SW 1271 (cell line): ENCODE results near the gene RGS4.

Source experiments
- DNase-seq, 2 experiments: peaks; one replicate each; lab custom pipeline; 2025; lab: John Stamatoyannopoulos, UW

RGS4 gene

GRCh38 chr1:163069142-163069541 lies at the start of gene RGS4:
RGS4 (plus strand) TSS chr1:163069361; CDS start chr1:163069485, 124 bp downstream.
- DNase-seq: no peak

- no peak for DNase-seq
These were observed 47.0 kb upstream of the RGS4 start for GRCh38 chr1:163022129-163022528.

GRCh38 chr1:163027610-163028009 lies 41.6 kb upstream of the RGS4 start:
- DNase-seq: no peak

- DNase-seq: no peak
These were observed 39.3 kb upstream of the RGS4 start for GRCh38 chr1:163029901-163030300.

DNA sequence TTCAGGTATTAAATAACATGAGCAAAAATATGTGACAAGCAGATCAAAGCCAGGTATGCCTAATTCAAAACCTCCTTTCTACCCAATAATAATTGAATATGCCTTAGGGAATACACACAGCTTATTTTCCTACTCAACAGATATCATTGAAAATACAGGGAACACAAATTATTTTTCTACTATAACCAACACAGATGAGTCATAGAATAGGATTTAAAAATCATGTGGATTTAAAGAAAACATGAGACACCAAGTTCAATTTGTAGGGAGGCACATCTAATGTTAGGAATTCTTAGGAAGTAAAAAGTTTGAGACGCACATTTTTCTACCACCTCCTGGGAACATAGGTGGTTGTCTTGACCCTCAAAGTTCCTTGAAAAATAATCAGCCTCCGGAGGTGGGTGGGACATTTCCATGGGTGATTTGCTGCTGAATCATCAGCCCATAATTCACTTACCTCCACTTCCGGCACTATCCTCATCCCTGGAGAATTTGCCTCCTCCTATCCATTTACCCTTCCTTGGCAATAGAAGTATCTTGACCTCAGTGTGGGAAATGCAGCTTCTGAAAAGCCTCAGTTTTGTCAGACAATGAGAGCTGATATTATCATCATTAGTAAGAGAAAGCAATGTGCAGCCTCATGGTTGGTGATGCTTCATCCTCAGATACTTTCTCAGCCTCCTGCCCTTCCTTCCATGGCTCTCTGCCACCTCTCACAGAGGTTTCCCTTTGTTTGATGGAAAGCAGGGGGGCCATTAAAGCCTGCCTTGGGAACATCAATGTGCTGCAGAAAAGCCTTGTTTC lies 33.5 kb upstream of the RGS4 start:
- peak; percentile 3 to 73 for DNase-seq

- DNase-seq: no peak
These were observed 32.5 kb upstream of the RGS4 start for GRCh38 chr1:163036671-163037070.

GRCh38 chr1:163038928-163039706 lies 30.0 kb upstream of the RGS4 start:
- no peak for DNase-seq

DNA sequence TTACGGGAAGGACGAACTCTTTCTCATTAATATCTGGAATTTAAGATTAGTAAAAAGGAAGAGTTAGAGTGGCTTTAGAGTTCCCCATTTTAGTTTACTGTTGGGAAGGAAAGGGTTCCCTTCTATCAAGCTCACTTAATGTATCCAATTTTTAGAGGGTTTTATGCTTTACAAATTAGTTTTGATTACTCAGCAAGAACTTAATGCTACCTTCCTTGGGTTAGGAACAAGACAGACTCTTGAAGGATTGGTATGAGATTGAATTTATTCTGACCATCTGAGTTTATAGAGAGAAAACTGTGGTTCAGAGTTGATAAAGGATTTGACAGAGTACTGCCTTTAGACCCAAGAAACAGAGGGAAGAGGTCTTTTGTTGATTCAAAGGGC lies 29.5 kb upstream of the RGS4 start:
- DNase-seq: no peak

- DNase-seq: peak; percentile 2 to 3
These were observed 23.1 kb upstream of the RGS4 start for GRCh38 chr1:163046071-163046470.

DNA sequence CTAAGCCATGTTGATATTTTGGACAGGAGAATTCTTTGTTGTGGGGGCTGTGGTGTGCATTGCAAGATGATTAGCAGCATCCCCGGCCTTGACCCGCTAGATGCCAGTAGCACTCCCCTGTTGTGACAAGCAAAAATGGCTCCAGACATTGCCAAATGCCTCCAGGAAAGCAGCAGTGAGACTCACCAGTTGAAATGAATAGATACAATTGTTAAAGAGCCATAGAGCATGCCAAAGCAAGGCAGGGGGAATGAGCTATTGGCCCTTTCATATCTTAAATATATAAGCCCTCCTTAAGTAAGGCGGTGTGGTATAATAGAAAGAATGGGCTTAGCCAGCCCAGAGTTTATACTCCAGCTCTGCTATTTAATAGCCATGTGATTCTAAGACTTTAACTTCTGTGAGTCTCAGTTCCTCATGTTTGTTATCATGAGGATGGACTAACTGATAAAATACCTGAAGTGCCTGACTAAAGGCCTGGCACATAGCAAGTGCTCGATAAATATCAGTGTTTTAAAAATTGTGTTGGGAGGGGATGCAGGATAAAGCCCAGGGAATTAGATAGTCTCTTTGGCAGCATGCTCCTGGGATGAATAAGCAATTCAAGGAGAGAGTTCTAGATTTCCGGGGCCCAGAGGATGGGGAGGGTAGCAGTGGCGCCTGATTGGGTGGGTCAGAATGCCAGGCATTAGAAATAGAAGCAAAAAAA lies 21.1 kb upstream of the RGS4 start:
- no peak for DNase-seq

DNA sequence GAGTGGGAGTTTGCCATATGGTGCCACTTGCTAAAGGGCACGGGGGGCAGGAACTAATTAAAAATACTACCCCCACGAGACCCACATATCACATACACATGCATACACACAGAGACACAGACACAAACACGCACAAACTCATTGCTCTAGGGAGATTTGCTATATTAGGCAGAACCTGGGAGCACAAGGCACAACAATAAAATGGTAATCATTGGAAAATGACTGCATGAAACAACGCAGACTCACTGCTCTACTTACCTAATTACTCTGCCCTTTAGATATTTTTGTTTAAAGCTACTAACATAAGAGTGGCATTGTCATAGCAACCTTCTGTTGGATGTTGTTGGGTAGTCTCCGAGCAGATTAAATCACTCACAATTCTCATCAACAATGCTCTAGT lies 20.3 kb upstream of the RGS4 start:
- no peak for DNase-seq

GRCh38 chr1:163049296-163049695 lies 19.9 kb upstream of the RGS4 start:
- no peak for DNase-seq

DNA sequence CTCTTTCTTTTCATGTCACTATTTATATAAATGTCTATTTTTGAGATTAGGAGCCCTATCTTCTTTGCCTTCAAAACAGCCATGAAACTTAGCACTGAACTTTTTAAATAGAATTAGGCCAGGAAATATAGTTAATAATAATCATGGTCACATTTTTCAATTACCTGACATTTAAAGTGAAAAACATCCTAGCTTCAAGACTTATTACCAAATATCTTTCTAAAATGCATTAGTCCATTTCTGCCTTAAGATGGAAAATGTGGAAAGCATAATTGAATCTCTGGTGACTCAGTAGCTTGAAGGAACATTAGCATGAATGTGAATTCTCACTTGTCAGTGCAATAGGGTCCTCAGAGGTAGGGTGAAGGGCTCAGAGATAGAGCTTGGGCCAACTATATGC lies 18.7 kb upstream of the RGS4 start:
- DNase-seq: no peak

DNA sequence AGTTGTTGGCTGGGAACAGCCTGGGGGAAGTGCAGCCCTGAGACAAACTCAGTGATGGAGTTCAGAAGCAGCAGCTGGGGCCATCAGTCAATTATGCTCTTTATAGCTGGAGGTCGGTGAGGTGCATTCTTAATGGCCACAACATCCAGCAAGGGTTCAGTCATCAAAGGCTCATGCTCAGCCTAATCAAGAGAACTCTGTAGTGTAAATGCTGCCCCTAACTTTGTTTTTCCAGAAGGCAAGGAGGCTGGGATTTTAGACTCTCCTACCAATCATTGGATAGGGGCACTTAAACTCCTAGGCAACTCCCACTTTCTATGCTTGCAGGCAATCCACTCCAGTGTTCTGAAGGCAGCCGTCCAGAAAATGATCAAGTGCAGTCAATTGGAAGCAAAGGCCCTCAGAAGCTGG lies 15.0 kb upstream of the RGS4 start:
- no peak for DNase-seq

GRCh38 chr1:163055005-163055404 lies 14.2 kb upstream of the RGS4 start:
- DNase-seq: no peak

- DNase-seq: no peak
These were observed 13.6 kb upstream of the RGS4 start for GRCh38 chr1:163055531-163055930.

DNA sequence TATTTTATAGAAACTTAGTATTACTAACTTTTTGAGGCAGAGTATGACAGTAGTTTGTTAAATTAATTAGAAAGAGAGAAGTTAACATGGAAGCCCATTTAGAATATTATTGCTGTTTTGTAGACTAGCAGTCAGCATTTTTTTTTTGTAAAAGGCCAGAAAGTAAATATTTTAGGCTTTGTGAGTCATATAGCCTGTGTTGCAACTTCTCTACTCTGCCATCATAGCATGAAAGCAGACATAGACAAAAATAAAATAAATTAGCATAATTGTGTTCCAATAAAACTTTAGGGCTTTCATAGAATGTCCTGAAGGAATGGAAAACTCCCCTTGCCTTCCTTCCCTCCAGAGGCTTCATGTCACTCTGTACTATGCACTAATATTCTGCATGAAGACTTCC lies 12.3 kb upstream of the RGS4 start:
- no peak for DNase-seq

- DNase-seq: no peak
These were observed 8.7 kb upstream of the RGS4 start for GRCh38 chr1:163060343-163061007.

DNA sequence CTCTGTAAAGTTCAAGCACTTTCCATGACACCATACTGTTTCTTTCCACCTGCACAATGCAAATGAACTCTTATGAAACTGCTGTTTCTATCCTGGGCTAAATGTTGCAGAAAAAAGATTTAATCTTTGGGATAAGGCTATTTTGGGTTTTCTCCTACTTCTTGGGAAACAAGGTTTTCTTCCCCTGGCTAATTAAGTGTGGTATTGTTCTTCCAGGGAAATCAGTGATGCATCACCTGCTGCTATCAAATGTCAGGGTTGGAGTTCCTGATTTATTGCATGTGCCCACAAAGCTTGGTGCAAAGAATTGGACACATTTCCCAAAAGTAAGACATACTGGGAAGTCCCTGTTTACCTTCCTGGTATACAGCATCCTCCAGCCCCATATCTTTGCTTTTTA lies 6.0 kb upstream of the RGS4 start:
- DNase-seq: no peak

DNA sequence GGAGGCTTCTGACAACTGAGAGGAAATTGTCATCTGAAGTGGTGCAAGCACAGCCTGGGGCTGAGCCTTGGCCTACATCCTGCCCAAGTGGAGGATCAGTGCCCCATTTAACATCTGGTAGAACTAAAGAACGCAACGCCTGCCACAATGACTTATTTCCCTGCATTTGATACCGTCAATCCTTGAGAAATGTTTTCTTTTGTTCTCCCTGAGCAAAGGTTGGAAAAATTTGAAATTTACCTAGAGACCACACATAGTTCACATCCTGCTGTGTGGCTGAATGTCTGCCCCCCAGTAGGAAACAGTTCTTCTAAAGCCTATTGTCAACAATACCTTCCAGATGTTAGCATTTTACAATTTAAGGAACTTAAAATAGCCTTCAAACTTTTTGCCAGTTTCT lies 5.6 kb upstream of the RGS4 start:
- DNase-seq: no peak

GRCh38 chr1:163066168-163066567 lies 3.0 kb upstream of the RGS4 start:
- no peak for DNase-seq

DNA sequence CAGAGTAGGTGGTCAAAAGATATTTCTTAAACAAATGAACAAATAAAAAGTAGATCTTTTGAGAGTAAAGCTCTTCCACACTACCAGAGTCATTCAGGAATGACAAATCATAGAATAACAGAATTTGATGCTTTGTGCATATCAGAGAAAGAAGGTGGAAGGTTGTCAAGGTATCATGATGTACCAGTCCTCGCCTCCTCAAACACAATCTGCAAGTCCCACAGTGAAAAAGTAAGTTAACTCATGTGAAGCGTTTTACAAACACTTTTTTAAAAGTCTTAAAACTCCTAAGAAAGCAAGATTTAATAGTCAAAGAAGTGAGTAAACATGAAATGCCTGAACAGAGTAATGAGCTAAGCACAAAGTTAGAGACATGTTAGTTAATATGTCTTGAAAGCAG lies 2.5 kb upstream of the RGS4 start:
- no peak for DNase-seq
